ENCODE data around the gene DOCK1. TPM values are rescaled to one million over a fixed set of nuclear protein-coding genes. Genes with fewer than 3 reads are reported as not detected.

Gene DOCK1
- total RNA-seq, 1 donor from 2014 or later, result 16.8 TPM

GRCh38 chr10:127017541-127018297 is 112.5 kb downstream of the DOCK1 start:
- no peak overlapping the region for H3K27ac ChIP-seq (replicated peaks)
- DNase-seq, result no peak
- TF ChIP-seq CTCF (IDR thresholded peaks at IDR 0.05; ENCODE audit: borderline replicate concordance), result no peak
- intact Hi-C loops (cut with micrococcal nuclease), result no loop called here
- H3K4me1 ChIP-seq, result peaks cover 10% of the 10 kb centered on the region
- H3K9me3 ChIP-seq (replicated peaks), result no peaks in the 10 kb centered on the region
- peaks cover 24% of the 10 kb centered on the region for H3K36me3 ChIP-seq
- H3K27me3 ChIP-seq (ENCODE audit: low read depth), result no peaks in the 10 kb centered on the region
- H3K4me3 ChIP-seq, result no peak overlapping the region

GRCh38 chr10:127018298-127018650 is 113.0 kb downstream of the DOCK1 start:
- Histone ChIP-seq H3K4me3 (no peak overlapping the region), H3K36me3 (peaks cover 27% of the 10 kb centered on the region), H3K27me3 (ENCODE audit: low read depth) (no peaks in the 10 kb centered on the region), H3K27ac (replicated peaks) (no peak overlapping the region), H3K4me1 (peaks cover 5% of the 10 kb centered on the region), H3K9me3 (replicated peaks) (no peaks in the 10 kb centered on the region)
- no peak for DNase-seq
- no peak for TF ChIP-seq CTCF (IDR thresholded peaks at IDR 0.05; ENCODE audit: borderline replicate concordance)
- intact Hi-C loops (cut with micrococcal nuclease), result no loop called here

- Histone ChIP-seq H3K4me3 (no peak overlapping the region), H3K36me3 (peaks cover 32% of the 10 kb centered on the region), H3K27ac (replicated peaks) (no peak overlapping the region), H3K27me3 (ENCODE audit: low read depth) (no peaks in the 10 kb centered on the region), H3K9me3 (replicated peaks) (no peaks in the 10 kb centered on the region), H3K4me1 (peaks cover 2% of the 10 kb centered on the region)
- no peak for TF ChIP-seq CTCF (IDR thresholded peaks at IDR 0.05; ENCODE audit: borderline replicate concordance)
- intact Hi-C loops (cut with micrococcal nuclease), result no loop called here
- DNase-seq, result no peak
Observed at GRCh38 chr10:127018766-127019165, 113.5 kb downstream of the DOCK1 start.

GRCh38 chr10:127020260-127020659 is 115.0 kb downstream of the DOCK1 start:
- no peak for TF ChIP-seq CTCF (IDR thresholded peaks at IDR 0.05; ENCODE audit: borderline replicate concordance)
- H3K9me3 ChIP-seq (replicated peaks), result no peaks in the 10 kb centered on the region
- H3K4me1 ChIP-seq, result peaks cover 8% of the 10 kb centered on the region
- H3K4me3 ChIP-seq, result no peak overlapping the region
- H3K36me3 ChIP-seq, result peaks cover 47% of the 10 kb centered on the region
- intact Hi-C loops (cut with micrococcal nuclease), result no loop called here
- no peaks in the 10 kb centered on the region for H3K27me3 ChIP-seq (ENCODE audit: low read depth)
- no peak overlapping the region for H3K27ac ChIP-seq (replicated peaks)
- DNase-seq, result no peak

GRCh38 chr10:127021801-127022200 is 116.6 kb downstream of the DOCK1 start:
- no peak overlapping the region for H3K27ac ChIP-seq (replicated peaks)
- peaks cover 63% of the 10 kb centered on the region for H3K36me3 ChIP-seq

More at GRCh38 chr10:127021801-127022200, 116.6 kb downstream of the DOCK1 start:
- peaks cover 8% of the 10 kb centered on the region for H3K4me1 ChIP-seq
- H3K4me3 ChIP-seq, result no peak overlapping the region
- TF ChIP-seq CTCF (IDR thresholded peaks at IDR 0.05; ENCODE audit: borderline replicate concordance), result no peak
- DNase-seq, result no peak
- intact Hi-C loops (cut with micrococcal nuclease), result no loop called here
- H3K9me3 ChIP-seq (replicated peaks), result no peaks in the 10 kb centered on the region
- no peaks in the 10 kb centered on the region for H3K27me3 ChIP-seq (ENCODE audit: low read depth)

All from left ventricle myocardium inferior (tissue), 1 donor.